HCT116 (cell line): ENCODE results near the gene KCND3. TPM values are rescaled to one million over a fixed set of nuclear protein-coding genes. Genes with fewer than 3 reads are reported as not detected.

ENCODE experiments used
- ATAC-seq: fragments of 200-7000 bp; cut with Tn5 transposase; 2 replicates; pipeline ENCODE4 v1.9.1; 2020; ENCODE audit warnings: mild to moderate bottlenecking, moderate library complexity
- BruUV-seq: library from RNA; stranded (reverse); fragments of 400-500 nt; replicated peaks from 2 replicates; lab custom pipeline; 2021; lab: Mats Ljungman, UMichigan
- CTCF ChIA-PET: fragments of 300-600 bp; sonication (Branson Sonifier 250); formaldehyde crosslinking; loops from one replicate; lab custom pipeline; 2021; ENCODE audit warnings: antibody characterized with exemption; lab: Charles Lee
- POLR2A ChIA-PET: fragments of 300-600, 350-600 bp; sonication (Branson Sonifier 250); formaldehyde crosslinking; loops from one replicate; lab custom pipeline; 2021; ENCODE audit warnings: antibody characterized with exemption; lab: Charles Lee
- RAD21 ChIA-PET, 2 experiments: fragments of 300-600 bp; sonication (Branson Sonifier 250); formaldehyde crosslinking; loops; one replicate each; lab custom pipeline; 2023; ENCODE audit warnings: low total read pairs in 2 of 2; ENCODE audit not compliant: uncharacterized antibody in 2 of 2, unreplicated experiment in 2 of 2, low non-redundant PET in 1 of 2; lab: Charles Lee
- DNase-seq: peaks from one replicate; pipeline ENCODE4 v3.0.0-alpha.2; 2010; ENCODE audit warnings: low read depth, low spot score
- H2AFZ ChIP-seq: fragments of 200-600 bp; shearing (Covaris generic), sonication (generic); 2 replicates; pipeline ENCODE4 v1.6.1; 2017; ENCODE audit warnings: low read depth, mixed run types, mixed read lengths, antibody characterized with exemption, low read length; ENCODE audit not compliant: poor library complexity, severe bottlenecking
- H3K27ac ChIP-seq: 2 replicates; pipeline ENCODE4 v1.5.1; 2012; ENCODE audit warnings: low read depth, low read length
- H3K27me3 ChIP-seq: fragments of 200-600 bp; sonication (generic); 2 replicates; pipeline ENCODE4 v1.6.1; 2016; ENCODE audit warnings: mixed run types, low read length, mixed read lengths; ENCODE audit not compliant: insufficient read depth
- H3K36me3 ChIP-seq, 2 experiments: fragments of 200-500 bp in 1 of 2; fragments of 200-600 bp in 1 of 2; sonication (Bioruptor generic) in 1 of 2; sonication (generic) in 1 of 2; 2 replicates each; pipeline versions ENCODE4 v1.5.1 to v1.6.1; 2014 to 2016; ENCODE audit warnings: low read length in 2 of 2, inconsistent platforms in 1 of 2, mixed read lengths in 1 of 2, mixed run types in 1 of 2; ENCODE audit not compliant: insufficient read depth in 2 of 2, control insufficient read depth in 1 of 2
- H3K4me1 ChIP-seq, 2 experiments: fragments of 200-600 bp in 1 of 2; sonication (generic) in 1 of 2; 2 replicates each; pipeline versions ENCODE4 v1.5.1 to v1.6.1; 2012 to 2017; ENCODE audit warnings: low read length in 2 of 2, inconsistent platforms in 1 of 2, mild to moderate bottlenecking in 1 of 2, mixed read lengths in 1 of 2, mixed run types in 1 of 2, moderate library complexity in 1 of 2; ENCODE audit not compliant: insufficient read depth in 2 of 2, control insufficient read depth in 1 of 2
- H3K4me2 ChIP-seq: fragments of 200-600 bp; sonication (generic); 2 replicates; pipeline ENCODE4 v1.6.1; 2017; ENCODE audit warnings: mixed run types, low read length, mixed read lengths
- H3K4me3 ChIP-seq, 2 experiments: fragments of 200-600 bp in 1 of 2; sonication (generic) in 1 of 2; replicated peaks in 1 of 2; 2 replicates each; pipeline ENCODE4 v1.5.1; 2011 to 2016; ENCODE audit warnings: low read length in 2 of 2, control low read depth in 1 of 2, low read depth in 1 of 2, mild to moderate bottlenecking in 1 of 2, mixed read lengths in 1 of 2, mixed run types in 1 of 2
- H3K79me2 ChIP-seq: fragments of 200-600 bp; sonication (generic); 2 replicates; pipeline ENCODE4 v1.6.1; 2017; ENCODE audit warnings: mild to moderate bottlenecking, mixed run types, low read length, moderate library complexity, mixed read lengths; ENCODE audit not compliant: insufficient read depth
- H3K9ac ChIP-seq: fragments of 200-600 bp; sonication (generic); 2 replicates; pipeline ENCODE4 v1.6.1; 2016; ENCODE audit warnings: low read length, mixed read lengths
- H3K9me2 ChIP-seq: fragments of 200-600 bp; sonication (generic), shearing (Covaris generic); 2 replicates; pipeline ENCODE4 v1.6.1; 2017; ENCODE audit warnings: mixed run types, mild to moderate bottlenecking, moderate library complexity; ENCODE audit not compliant: insufficient read depth
- H3K9me3 ChIP-seq, 2 experiments: fragments of 200-500 bp in 1 of 2; fragments of 200-600 bp in 1 of 2; sonication (Bioruptor generic) in 1 of 2; sonication (generic) in 1 of 2; 2 replicates each; pipeline ENCODE4 v1.6.1; 2014 to 2017; ENCODE audit warnings: low read length in 2 of 2, mixed read lengths in 2 of 2, inconsistent platforms in 1 of 2, low read depth in 1 of 2, mild to moderate bottlenecking in 1 of 2, mixed run types in 1 of 2, moderate library complexity in 1 of 2; ENCODE audit not compliant: control insufficient read depth in 1 of 2, insufficient read depth in 1 of 2
- H4K20me1 ChIP-seq: fragments of 200-600 bp; sonication (generic), shearing (Covaris generic); 2 replicates; pipeline ENCODE4 v1.6.1; 2017; ENCODE audit warnings: mixed run types, mild to moderate bottlenecking, moderate library complexity; ENCODE audit not compliant: insufficient read depth
- CBX3 ChIP-seq: IDR thresholded peaks from 2 replicates; pipeline ENCODE4 v1.6.1; 2012; ENCODE audit warnings: low read depth
- CEBPB ChIP-seq: IDR thresholded peaks from 2 replicates; pipeline ENCODE4 v1.6.1; 2012; ENCODE audit warnings: low read depth
- EGR1 ChIP-seq: IDR thresholded peaks from 2 replicates; pipeline ENCODE4 v1.6.1; 2012; ENCODE audit warnings: low read depth
- ELF1 ChIP-seq: IDR thresholded peaks from 2 replicates; pipeline ENCODE4 v1.6.1; 2012; ENCODE audit warnings: low read depth, borderline replicate concordance
- EZH2 ChIP-seq: fragments of 200-600 bp; sonication (generic); IDR thresholded peaks from 2 replicates; pipeline ENCODE4 v1.6.1; 2017; ENCODE audit warnings: antibody characterized with exemption, mixed run types
- EZH2phosphoT487 ChIP-seq: fragments of 200-600 bp; IDR thresholded peaks from 2 replicates; pipeline ENCODE4 v1.6.1; 2018; ENCODE audit warnings: antibody characterized with exemption, borderline replicate concordance
- FOSL1 ChIP-seq: IDR thresholded peaks from 2 replicates; pipeline ENCODE4 v1.6.1; 2012; ENCODE audit warnings: low read depth
- JUND ChIP-seq: IDR thresholded peaks from 2 replicates; pipeline ENCODE4 v1.6.1; 2012
- POLR2A ChIP-seq: IDR thresholded peaks from 2 replicates; pipeline ENCODE4 v1.7.0; 2011; ENCODE audit warnings: borderline replicate concordance; ENCODE audit not compliant: insufficient read depth, insufficient read length; ENCODE audit errors: extremely low read depth
- POLR2AphosphoS5 ChIP-seq: IDR thresholded peaks from 2 replicates; pipeline ENCODE4 v1.6.1; 2011; ENCODE audit warnings: mild to moderate bottlenecking, low read depth, low read length, moderate library complexity
- RAD21 ChIP-seq: IDR thresholded peaks from 2 replicates; pipeline ENCODE4 v1.6.1; 2012; ENCODE audit warnings: low read depth, mild to moderate bottlenecking
- SIN3A ChIP-seq: IDR thresholded peaks from 2 replicates; pipeline ENCODE4 v1.6.1; 2012; ENCODE audit warnings: low read depth
- SRF ChIP-seq: IDR thresholded peaks from 2 replicates; pipeline ENCODE4 v1.6.1; 2012; ENCODE audit warnings: low read depth
- TCF7L2 ChIP-seq: IDR thresholded peaks from 2 replicates; pipeline ENCODE4 v1.7.0; 2011; ENCODE audit warnings: borderline replicate concordance, inconsistent platforms; ENCODE audit not compliant: insufficient read depth, insufficient read length; ENCODE audit errors: extremely low read depth
- YY1 ChIP-seq: IDR thresholded peaks from 2 replicates; pipeline ENCODE4 v1.6.1; 2011; ENCODE audit warnings: low read length, low read depth, moderate library complexity, mild to moderate bottlenecking; ENCODE audit not compliant: insufficient replicate concordance; ENCODE audit errors: extremely low read depth
- ZNF274 ChIP-seq: fragments of 200-500 bp; sonication (Bioruptor generic); IDR thresholded peaks from 2 replicates; pipeline ENCODE4 v1.6.1; 2014; ENCODE audit warnings: mild to moderate bottlenecking, low read depth, low read length, inconsistent platforms
- intact Hi-C: fragments of 100-400 bp; cut with micrococcal nuclease; formaldehyde crosslinking; loops from 2 replicates; pipeline ENCODE4 v1.10.0; 2022
- total RNA-seq: library from RNA; stranded (reverse); gene quantifications from one replicate; pipeline ENCODE4 v1.2.1, GENCODE V29; 2021; ENCODE audit not compliant: unreplicated experiment
- TF ChIP-seq, protein P1 (sequence below): IDR thresholded peaks from 2 replicates; pipeline ENCODE4 v1.6.1; 2012
- TF ChIP-seq, protein P2 (sequence below): IDR thresholded peaks from 2 replicates; pipeline ENCODE4 v1.6.1; 2012
- TF ChIP-seq, protein P3 (sequence below): IDR thresholded peaks from 2 replicates; pipeline ENCODE4 v1.6.1; 2012; ENCODE audit warnings: low read depth
- TF ChIP-seq, protein P4 (sequence below), 3 experiments: fragments of 200-600 bp in 1 of 3; sonication (generic) in 1 of 3; IDR thresholded peaks in 2 of 3; conservative IDR thresholded peaks in 1 of 3; 2 replicates each; pipeline ENCODE4 v1.5.1; 2012 to 2017; ENCODE audit warnings: low read depth in 2 of 3, low read length in 2 of 3, antibody characterized with exemption in 1 of 3, borderline replicate concordance in 1 of 3, control low read depth in 1 of 3, mild to moderate bottlenecking in 1 of 3, mixed read lengths in 1 of 3, mixed run types in 1 of 3, moderate library complexity in 1 of 3; ENCODE audit not compliant: insufficient read depth in 1 of 3

KCND3 gene
- total RNA-seq, 1 experiment from 2014 or later = 0.44 TPM

DNA sequence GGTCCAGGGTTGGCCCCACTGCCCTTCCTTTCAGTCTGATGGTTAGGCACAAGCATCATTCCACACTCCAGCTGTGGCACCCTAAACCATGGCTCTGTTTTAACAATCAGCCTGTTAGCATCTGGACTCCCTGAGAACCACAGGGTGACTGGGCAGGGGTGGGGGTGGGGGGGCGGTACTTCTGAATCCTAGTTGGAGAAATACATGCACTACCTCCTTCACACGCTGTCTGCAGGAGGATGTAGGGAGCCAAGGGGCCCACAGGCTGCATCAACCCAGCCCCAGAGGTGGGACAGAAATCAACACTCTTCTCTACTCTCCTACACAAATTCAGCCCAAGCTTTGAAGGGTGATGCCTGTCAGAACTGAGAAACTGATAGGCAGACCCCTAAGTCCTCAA lies 209.9 kb downstream of the KCND3 start:
- H3K79me2 ChIP-seq = no peaks in the 10 kb centered on the region
- ChIA-PET RAD21 (no interaction called here), CTCF (no interaction called here), POLR2A (no interaction called here)
- H3K9me3 ChIP-seq = no peaks in the 10 kb centered on the region
- no peak overlapping the region for H3K9ac ChIP-seq
- H3K4me2 ChIP-seq = no peak overlapping the region
- TF ChIP-seq POLR2A = no peak
- TF ChIP-seq TCF7L2 = no peak
- no peak for TF ChIP-seq EGR1
- TF ChIP-seq, protein P1, sequence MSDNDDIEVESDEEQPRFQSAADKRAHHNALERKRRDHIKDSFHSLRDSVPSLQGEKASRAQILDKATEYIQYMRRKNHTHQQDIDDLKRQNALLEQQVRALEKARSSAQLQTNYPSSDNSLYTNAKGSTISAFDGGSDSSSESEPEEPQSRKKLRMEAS = no peak
- TF ChIP-seq YY1 = no peak
- no peak for TF ChIP-seq CEBPB
- TF ChIP-seq, protein P2, sequence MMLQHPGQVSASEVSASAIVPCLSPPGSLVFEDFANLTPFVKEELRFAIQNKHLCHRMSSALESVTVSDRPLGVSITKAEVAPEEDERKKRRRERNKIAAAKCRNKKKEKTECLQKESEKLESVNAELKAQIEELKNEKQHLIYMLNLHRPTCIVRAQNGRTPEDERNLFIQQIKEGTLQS = no peak
- TF ChIP-seq SRF = no peak
- no peak for TF ChIP-seq ELF1
- no peak for TF ChIP-seq JUND
- TF ChIP-seq, protein P3, sequence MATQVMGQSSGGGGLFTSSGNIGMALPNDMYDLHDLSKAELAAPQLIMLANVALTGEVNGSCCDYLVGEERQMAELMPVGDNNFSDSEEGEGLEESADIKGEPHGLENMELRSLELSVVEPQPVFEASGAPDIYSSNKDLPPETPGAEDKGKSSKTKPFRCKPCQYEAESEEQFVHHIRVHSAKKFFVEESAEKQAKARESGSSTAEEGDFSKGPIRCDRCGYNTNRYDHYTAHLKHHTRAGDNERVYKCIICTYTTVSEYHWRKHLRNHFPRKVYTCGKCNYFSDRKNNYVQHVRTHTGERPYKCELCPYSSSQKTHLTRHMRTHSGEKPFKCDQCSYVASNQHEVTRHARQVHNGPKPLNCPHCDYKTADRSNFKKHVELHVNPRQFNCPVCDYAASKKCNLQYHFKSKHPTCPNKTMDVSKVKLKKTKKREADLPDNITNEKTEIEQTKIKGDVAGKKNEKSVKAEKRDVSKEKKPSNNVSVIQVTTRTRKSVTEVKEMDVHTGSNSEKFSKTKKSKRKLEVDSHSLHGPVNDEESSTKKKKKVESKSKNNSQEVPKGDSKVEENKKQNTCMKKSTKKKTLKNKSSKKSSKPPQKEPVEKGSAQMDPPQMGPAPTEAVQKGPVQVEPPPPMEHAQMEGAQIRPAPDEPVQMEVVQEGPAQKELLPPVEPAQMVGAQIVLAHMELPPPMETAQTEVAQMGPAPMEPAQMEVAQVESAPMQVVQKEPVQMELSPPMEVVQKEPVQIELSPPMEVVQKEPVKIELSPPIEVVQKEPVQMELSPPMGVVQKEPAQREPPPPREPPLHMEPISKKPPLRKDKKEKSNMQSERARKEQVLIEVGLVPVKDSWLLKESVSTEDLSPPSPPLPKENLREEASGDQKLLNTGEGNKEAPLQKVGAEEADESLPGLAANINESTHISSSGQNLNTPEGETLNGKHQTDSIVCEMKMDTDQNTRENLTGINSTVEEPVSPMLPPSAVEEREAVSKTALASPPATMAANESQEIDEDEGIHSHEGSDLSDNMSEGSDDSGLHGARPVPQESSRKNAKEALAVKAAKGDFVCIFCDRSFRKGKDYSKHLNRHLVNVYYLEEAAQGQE = no peak
- no peak for TF ChIP-seq CBX3
- no peak for TF ChIP-seq POLR2AphosphoS5
- TF ChIP-seq, protein P4, sequence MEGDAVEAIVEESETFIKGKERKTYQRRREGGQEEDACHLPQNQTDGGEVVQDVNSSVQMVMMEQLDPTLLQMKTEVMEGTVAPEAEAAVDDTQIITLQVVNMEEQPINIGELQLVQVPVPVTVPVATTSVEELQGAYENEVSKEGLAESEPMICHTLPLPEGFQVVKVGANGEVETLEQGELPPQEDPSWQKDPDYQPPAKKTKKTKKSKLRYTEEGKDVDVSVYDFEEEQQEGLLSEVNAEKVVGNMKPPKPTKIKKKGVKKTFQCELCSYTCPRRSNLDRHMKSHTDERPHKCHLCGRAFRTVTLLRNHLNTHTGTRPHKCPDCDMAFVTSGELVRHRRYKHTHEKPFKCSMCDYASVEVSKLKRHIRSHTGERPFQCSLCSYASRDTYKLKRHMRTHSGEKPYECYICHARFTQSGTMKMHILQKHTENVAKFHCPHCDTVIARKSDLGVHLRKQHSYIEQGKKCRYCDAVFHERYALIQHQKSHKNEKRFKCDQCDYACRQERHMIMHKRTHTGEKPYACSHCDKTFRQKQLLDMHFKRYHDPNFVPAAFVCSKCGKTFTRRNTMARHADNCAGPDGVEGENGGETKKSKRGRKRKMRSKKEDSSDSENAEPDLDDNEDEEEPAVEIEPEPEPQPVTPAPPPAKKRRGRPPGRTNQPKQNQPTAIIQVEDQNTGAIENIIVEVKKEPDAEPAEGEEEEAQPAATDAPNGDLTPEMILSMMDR (IDR thresholded peaks at IDR 0.05 in 2 of 3, conservative IDR thresholded peaks at IDR 0.05 in 1 of 3; ENCODE audit: borderline replicate concordance in 1 of 3, insufficient read depth in 1 of 3, low read depth in 2 of 3, low read length in 2 of 3) = no peak
- no peak for TF ChIP-seq RAD21
- TF ChIP-seq EZH2phosphoT487 = no peak
- TF ChIP-seq SIN3A = no peak
- TF ChIP-seq EZH2 = no peak
- TF ChIP-seq ZNF274 = no peak
- TF ChIP-seq FOSL1 = no peak
- no peak overlapping the region for H3K4me3 ChIP-seq
- no peak overlapping the region for H2AFZ ChIP-seq
- no peak overlapping the region for H3K27ac ChIP-seq
- no peaks in the 10 kb centered on the region for H3K9me2 ChIP-seq
- H3K36me3 ChIP-seq = no peaks in the 10 kb centered on the region
- H3K4me1 ChIP-seq = no peaks in the 10 kb centered on the region
- H4K20me1 ChIP-seq = no peaks in the 10 kb centered on the region
- no TSS peak for BruUV-seq
- intact Hi-C loops = no loop called here
- DNase-seq (no peak), ATAC-seq (no peak)
- H3K27me3 ChIP-seq = peaks cover 4% of the 10 kb centered on the region; the same call in 1 of the 2 replicates
